ENCODE results near the gene CYP39A1. TPM values are rescaled to one million over a fixed set of nuclear protein-coding genes. Genes with fewer than 3 reads are reported as not detected.
"Not testable (repeated sequence)": the region's sequence is repeated elsewhere in the genome, so short reads cannot be mapped to it uniquely, and the experiment has no call there.

Gene CYP39A1
- total RNA-seq, 4 donors from 2014 or later: 7.6 to 55.9 (median 23.2) TPM

DNA sequence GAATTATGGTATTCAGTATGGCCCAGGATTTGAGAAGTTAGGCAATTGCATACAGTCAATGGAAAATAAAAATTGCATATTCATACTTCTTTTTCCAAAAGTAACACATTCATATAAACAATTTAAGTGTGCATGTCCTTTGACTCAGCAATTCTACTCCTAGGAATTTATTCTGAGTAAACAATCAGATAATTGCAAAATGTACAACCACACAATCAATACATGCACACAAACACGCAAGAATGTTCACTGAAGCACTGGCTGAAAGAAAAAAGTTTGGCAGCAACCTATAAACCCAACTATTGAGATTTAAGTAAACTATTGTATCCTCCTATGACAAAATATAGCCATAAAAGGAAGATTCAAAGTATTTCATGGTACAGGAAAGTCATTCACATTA lies 1.6 kb downstream of the CYP39A1 start:
- H3K4me3 ChIP-seq: peak overlapping the region; percentile 86 to 98

DNA sequence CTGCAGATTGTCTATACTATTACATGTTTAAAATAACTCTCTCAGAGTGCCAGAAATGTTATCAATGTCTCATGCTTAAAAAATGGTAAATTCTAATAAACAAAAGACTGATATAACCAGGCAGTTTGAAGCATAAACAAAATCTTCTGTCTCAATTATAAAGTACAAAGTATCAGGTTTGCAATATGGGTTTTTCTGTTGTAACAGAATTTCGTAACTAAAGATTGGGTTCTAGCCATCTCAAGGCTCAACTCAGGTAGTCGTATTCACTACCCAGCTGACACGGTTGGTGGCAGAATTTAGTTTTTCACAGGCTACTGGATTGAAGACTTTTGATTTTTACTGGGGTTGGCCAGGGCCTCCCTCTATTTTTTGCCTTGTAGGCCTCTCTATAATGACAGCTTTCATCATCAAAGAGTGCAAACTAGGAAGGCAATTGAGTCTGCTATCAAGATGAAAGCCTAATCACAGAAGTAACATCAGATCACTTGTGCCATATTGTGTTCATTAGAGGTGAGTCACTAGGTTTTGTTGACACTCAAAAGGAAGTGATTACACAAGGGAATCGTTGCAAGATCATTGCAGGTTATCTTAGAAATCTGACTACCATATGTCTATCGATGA lies 3.6 kb downstream of the CYP39A1 start:
- no peak overlapping the region for H3K27ac ChIP-seq
- no peaks in the 10 kb centered on the region for H3K36me3 ChIP-seq
- H3K27me3 ChIP-seq: no peaks in the 10 kb centered on the region
- 82% methylated on average over 5 of the region's 5 CpGs for WGBS, 2 donors (ENCODE audit: low coverage in 1 of 2)
- TF ChIP-seq POLR2AphosphoS5 (IDR thresholded peaks at IDR 0.05): no peak
- no peak for TF ChIP-seq POLR2A (IDR thresholded peaks at IDR 0.05)
- TF ChIP-seq, protein P1, sequence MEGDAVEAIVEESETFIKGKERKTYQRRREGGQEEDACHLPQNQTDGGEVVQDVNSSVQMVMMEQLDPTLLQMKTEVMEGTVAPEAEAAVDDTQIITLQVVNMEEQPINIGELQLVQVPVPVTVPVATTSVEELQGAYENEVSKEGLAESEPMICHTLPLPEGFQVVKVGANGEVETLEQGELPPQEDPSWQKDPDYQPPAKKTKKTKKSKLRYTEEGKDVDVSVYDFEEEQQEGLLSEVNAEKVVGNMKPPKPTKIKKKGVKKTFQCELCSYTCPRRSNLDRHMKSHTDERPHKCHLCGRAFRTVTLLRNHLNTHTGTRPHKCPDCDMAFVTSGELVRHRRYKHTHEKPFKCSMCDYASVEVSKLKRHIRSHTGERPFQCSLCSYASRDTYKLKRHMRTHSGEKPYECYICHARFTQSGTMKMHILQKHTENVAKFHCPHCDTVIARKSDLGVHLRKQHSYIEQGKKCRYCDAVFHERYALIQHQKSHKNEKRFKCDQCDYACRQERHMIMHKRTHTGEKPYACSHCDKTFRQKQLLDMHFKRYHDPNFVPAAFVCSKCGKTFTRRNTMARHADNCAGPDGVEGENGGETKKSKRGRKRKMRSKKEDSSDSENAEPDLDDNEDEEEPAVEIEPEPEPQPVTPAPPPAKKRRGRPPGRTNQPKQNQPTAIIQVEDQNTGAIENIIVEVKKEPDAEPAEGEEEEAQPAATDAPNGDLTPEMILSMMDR (IDR thresholded peaks at IDR 0.05): no peak
- no peak for TF ChIP-seq EP300 (IDR thresholded peaks at IDR 0.05)
- ATAC-seq: no peak
- H3K4me3 ChIP-seq: no peak overlapping the region
- peaks cover 0 to 19% (median 3%) of the 10 kb centered on the region in 3 donors for H3K4me1 ChIP-seq
- H3K9me3 ChIP-seq: no peaks in the 10 kb centered on the region

More for the DNA sequence above, 1.6 kb downstream of the CYP39A1 start:
- peak overlapping the region in 1 of 4 donors; percentile 95 for H3K27ac ChIP-seq
- peaks cover 0 to 2% of the 10 kb centered on the region in 2 donors for H3K36me3 ChIP-seq
- WGBS, 2 donors (ENCODE audit: low coverage in 1 of 2): 31 to 50% methylated on average over 1 of the region's 1 CpG
- H3K27me3 ChIP-seq: no peaks in the 10 kb centered on the region
- H3K4me1 ChIP-seq: peaks cover 0 to 32% (median 3%) of the 10 kb centered on the region in 3 donors
- ATAC-seq: no peak
- TF ChIP-seq, protein P1 (IDR thresholded peaks at IDR 0.05): no peak
- TF ChIP-seq POLR2A (IDR thresholded peaks at IDR 0.05) (no peak), POLR2AphosphoS5 (IDR thresholded peaks at IDR 0.05) (no peak)
- no peaks in the 10 kb centered on the region for H3K9me3 ChIP-seq

DNA sequence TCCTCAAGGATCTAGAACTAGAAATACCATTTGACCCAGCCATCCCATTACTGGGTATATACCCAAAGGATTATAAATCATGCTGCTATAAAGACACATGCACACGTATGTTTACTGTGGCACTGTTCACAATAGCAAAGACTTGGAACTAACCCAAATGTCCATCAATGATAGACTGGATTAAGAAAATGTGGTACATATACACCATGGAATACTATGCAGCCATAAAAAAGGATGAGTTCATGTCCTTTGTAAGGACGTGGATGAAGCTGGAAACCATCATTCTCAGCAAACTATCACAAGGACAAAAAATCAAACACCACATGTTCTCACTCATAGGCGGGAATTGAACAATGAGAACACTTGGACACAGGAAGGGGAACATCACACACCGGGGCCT lies 4.5 kb downstream of the CYP39A1 start:
- H3K4me1 ChIP-seq: peaks cover 0 to 14% (median 3%) of the 10 kb centered on the region in 3 donors
- H3K36me3 ChIP-seq, ATAC-seq, H3K27me3 ChIP-seq, H3K9me3 ChIP-seq, H3K27ac ChIP-seq, H3K4me3 ChIP-seq: not testable (repeated sequence)
- WGBS, 2 donors (ENCODE audit: low coverage in 1 of 2): 80 to 100% methylated on average over 1 to 2 of the region's 4 CpGs

DNA sequence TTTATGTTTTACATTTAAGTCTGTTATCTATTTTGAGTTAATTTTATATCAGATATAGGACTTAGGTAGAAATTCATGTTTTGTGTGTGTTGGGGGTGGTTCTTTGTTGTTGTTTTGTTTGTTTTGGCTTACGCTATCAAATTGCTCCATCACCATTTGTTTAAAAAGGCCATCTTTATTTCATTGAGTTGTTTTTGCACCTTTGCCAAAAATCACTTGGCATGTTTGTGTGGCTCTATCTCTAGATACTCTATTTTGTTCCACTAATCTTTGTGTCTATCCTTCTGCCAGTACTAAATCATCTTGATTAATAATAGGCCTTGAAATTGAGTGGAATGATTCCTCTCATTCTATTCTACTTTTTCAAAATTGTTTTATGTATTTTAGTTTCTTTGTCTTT lies 7.4 kb downstream of the CYP39A1 start:
- WGBS, 2 donors (ENCODE audit: low coverage in 1 of 2): 93% methylated on average over 1 of the region's 1 CpG; no CpG with 5 or more reads in 1 of the 2 donors
- H3K27ac ChIP-seq: no peak overlapping the region
- ATAC-seq: no peak

DNA sequence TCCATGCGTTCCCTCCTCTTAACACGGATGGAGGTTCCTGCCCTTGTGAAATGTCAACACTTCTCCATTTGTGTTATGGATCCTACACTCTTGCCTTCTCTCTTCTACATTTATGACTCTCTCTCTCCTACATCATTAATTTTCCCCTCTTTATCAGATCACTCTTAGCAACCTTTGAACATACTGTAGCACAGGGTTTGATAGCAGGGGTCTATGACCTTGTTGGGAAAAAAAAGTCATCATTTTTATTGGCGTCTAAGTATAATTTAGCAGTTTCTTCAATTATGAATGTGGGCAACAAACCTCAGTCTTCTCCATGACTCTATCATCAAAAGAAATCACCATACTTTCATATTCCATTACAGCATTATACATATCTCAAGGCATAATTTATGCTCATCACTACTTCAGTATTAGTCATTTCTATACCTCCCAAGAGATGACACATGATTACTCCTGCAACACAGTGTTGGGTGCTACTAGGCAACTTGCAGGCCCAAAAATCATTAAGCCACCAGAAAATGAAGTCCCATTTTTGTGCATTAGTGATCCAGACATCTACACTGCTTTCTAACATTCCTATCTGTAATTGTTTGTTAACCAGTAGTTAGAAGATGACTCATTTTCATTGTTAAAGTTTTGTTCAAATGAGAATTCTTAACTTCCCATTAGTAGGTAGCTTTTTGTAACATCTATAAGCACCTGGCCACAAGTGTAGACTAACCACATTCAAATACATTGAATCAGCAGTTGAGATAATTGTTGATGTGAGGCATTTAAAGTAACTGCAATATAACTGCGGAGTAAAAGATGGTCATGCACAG lies 9.5 kb downstream of the CYP39A1 start:
- 84 to 100% methylated on average over 4 of the region's 4 CpGs for WGBS, 2 donors (ENCODE audit: low coverage in 1 of 2)
- Histone ChIP-seq H3K27ac (no peak overlapping the region), H3K27me3 (no peaks in the 10 kb centered on the region), H3K9me3 (no peaks in the 10 kb centered on the region), H3K4me3 (no peak overlapping the region), H3K4me1 (no peaks in the 10 kb centered on the region), H3K36me3 (no peaks in the 10 kb centered on the region)
- no peak for ATAC-seq
- TF ChIP-seq POLR2A (IDR thresholded peaks at IDR 0.05) (no peak), POLR2AphosphoS5 (IDR thresholded peaks at IDR 0.05) (no peak), EP300 (IDR thresholded peaks at IDR 0.05) (no peak)
- TF ChIP-seq, protein P1 (IDR thresholded peaks at IDR 0.05): no peak

More for the DNA sequence above, 7.4 kb downstream of the CYP39A1 start:
- no peak for TF ChIP-seq POLR2A (IDR thresholded peaks at IDR 0.05)
- TF ChIP-seq POLR2AphosphoS5 (IDR thresholded peaks at IDR 0.05): no peak
- TF ChIP-seq, protein P1 (IDR thresholded peaks at IDR 0.05): no peak
- no peak for TF ChIP-seq EP300 (IDR thresholded peaks at IDR 0.05)
- Histone ChIP-seq H3K27me3 (no peaks in the 10 kb centered on the region), H3K4me3 (no peak overlapping the region), H3K9me3 (no peaks in the 10 kb centered on the region), H3K4me1 (peaks cover 0 to 3% (median 3%) of the 10 kb centered on the region in 3 donors), H3K36me3 (no peaks in the 10 kb centered on the region)

All from gastroesophageal sphincter (tissue), 4 donors.